Measurements from ENCODE around the gene PACS1. TPM values are rescaled to one million over a fixed set of nuclear protein-coding genes. Genes with fewer than 3 reads are reported as not detected.

The PACS1 gene
- total RNA-seq, 1 experiment from 2014 or later = 41.1 TPM

- CTCF ChIA-PET = no interaction called here
- H3K4me1 ChIP-seq (ENCODE audit: control insufficient read depth in 1 of 2, insufficient read depth in 2 of 2, low read length in 2 of 2) = peaks cover 14 to 30% of the 10 kb centered on the region in 2 experiments
Observed at GRCh38 chr11:66121466-66121865, 51.4 kb downstream of the PACS1 start.

More at GRCh38 chr11:66121466-66121865, 51.4 kb downstream of the PACS1 start:
- no peak overlapping the region for H3K4me3 ChIP-seq (replicated peaks in 1 of 2; ENCODE audit: low read depth in 1 of 2, low read length in 2 of 2)
- intact Hi-C loops (cut with micrococcal nuclease) = no loop called here
- ChIA-PET RAD21 (ENCODE audit: low non-redundant PET in 1 of 2, low total read pairs in 2 of 2, uncharacterized antibody in 2 of 2, unreplicated experiment in 2 of 2) (no interaction called here), POLR2A (no interaction called here)
- H3K9me2 ChIP-seq (ENCODE audit: insufficient read depth) = no peaks in the 10 kb centered on the region
- no peaks in the 10 kb centered on the region for H3K36me3 ChIP-seq (ENCODE audit: control insufficient read depth in 1 of 2, insufficient read depth in 2 of 2, low read length in 2 of 2)
- no peak for TF ChIP-seq RAD21 (IDR thresholded peaks at IDR 0.05; ENCODE audit: low read depth)
- TF ChIP-seq JUND (IDR thresholded peaks at IDR 0.05) = no peak
- TF ChIP-seq EZH2phosphoT487 (IDR thresholded peaks at IDR 0.05; ENCODE audit: borderline replicate concordance) = no peak
- no peak for TF ChIP-seq ZNF274 (IDR thresholded peaks at IDR 0.05; ENCODE audit: low read depth, low read length)
- TF ChIP-seq EGR1 (IDR thresholded peaks at IDR 0.05; ENCODE audit: low read depth) = no peak
- TF ChIP-seq CTCF (IDR thresholded peaks at IDR 0.05 in 2 of 3, conservative IDR thresholded peaks at IDR 0.05 in 1 of 3; ENCODE audit: borderline replicate concordance in 1 of 3, insufficient read depth in 1 of 3, low read depth in 2 of 3, low read length in 2 of 3) = no peak
- TF ChIP-seq MAX (IDR thresholded peaks at IDR 0.05) = no peak
- no peak for TF ChIP-seq ATF3 (IDR thresholded peaks at IDR 0.05)
- no peak for TF ChIP-seq CBX3 (IDR thresholded peaks at IDR 0.05; ENCODE audit: low read depth)
- TF ChIP-seq POLR2AphosphoS5 (IDR thresholded peaks at IDR 0.05; ENCODE audit: low read depth, low read length) = no peak
- no peak overlapping the region for H3K4me2 ChIP-seq (ENCODE audit: low read length)
- no peak overlapping the region for H3K27ac ChIP-seq (ENCODE audit: low read depth, low read length)
- H3K79me2 ChIP-seq (ENCODE audit: insufficient read depth, low read length) = peaks cover 6% of the 10 kb centered on the region; the same call in 1 of the 2 replicates
- H4K20me1 ChIP-seq (ENCODE audit: insufficient read depth) = no peaks in the 10 kb centered on the region
- ATAC-seq (no peak), DNase-seq (ENCODE audit: low read depth, low spot score) (no peak)
- H3K9me3 ChIP-seq (ENCODE audit: control insufficient read depth in 1 of 2, insufficient read depth in 1 of 2, low read depth in 1 of 2, low read length in 2 of 2) = no peaks in the 10 kb centered on the region
- no peak overlapping the region for H3K9ac ChIP-seq (ENCODE audit: low read length)
- BruUV-seq (replicated peaks) = no TSS peak
- no peak overlapping the region for H2AFZ ChIP-seq (ENCODE audit: low read depth, low read length, poor library complexity, severe bottlenecking)
- H3K27me3 ChIP-seq (ENCODE audit: insufficient read depth, low read length) = no peaks in the 10 kb centered on the region

Measured in HCT116 (cell line).